OCI-LY1 (cell line): ENCODE results near the gene ZNF286A.
"Not testable (repeated sequence)": the region's sequence is repeated elsewhere in the genome, so short reads cannot be mapped to it uniquely, and the experiment has no call there.

Experiments
- CTCF ChIP-seq: fragments of 200-600 bp; sonication (generic), shearing (Covaris generic); IDR thresholded peaks from 2 replicates; pipeline ENCODE4 v1.5.1; 2017; ENCODE audit warnings: mild to moderate bottlenecking, antibody characterized with exemption, low read length, moderate library complexity, mixed read lengths
- EZH2 ChIP-seq: fragments of 200-600 bp; sonication (generic), shearing (Covaris generic); IDR thresholded peaks from 2 replicates; pipeline ENCODE4 v1.8.0; 2017; ENCODE audit warnings: borderline replicate concordance, mixed run types, mild to moderate bottlenecking, antibody characterized with exemption, low read length, moderate library complexity, mixed read lengths

- TF ChIP-seq CTCF, EZH2: not testable (repeated sequence)
These were observed 4.7 kb downstream of the ZNF286A start for GRCh38 chr17:15704239-15704638.
